A673 (cell line): ENCODE results near the gene ERN2. TPM values are rescaled to one million over a fixed set of nuclear protein-coding genes. Genes with fewer than 3 reads are reported as not detected.

ENCODE experiments used
- BruUV-seq: library from RNA; stranded (reverse); fragments of 400-500 nt; replicated peaks from 2 replicates; lab custom pipeline; 2021; lab: Mats Ljungman, UMichigan
- CTCF ChIA-PET: fragments of 300-600 bp; sonication (Branson Sonifier 250); formaldehyde crosslinking; loops from one replicate; lab custom pipeline; 2022; ENCODE audit warnings: antibody characterized with exemption; lab: Charles Lee
- POLR2A ChIA-PET: fragments of 300-600 bp; sonication (Branson Sonifier 250); formaldehyde crosslinking; loops from one replicate; lab custom pipeline; 2022; ENCODE audit warnings: antibody characterized with exemption; ENCODE audit not compliant: low non-redundant PET; lab: Charles Lee
- DNase-seq: peaks from one replicate; pipeline ENCODE4 v3.0.0-alpha.2; 2015; ENCODE audit warnings: low spot score
- H3K27ac ChIP-seq: fragments of 200-600 bp; sonication (generic); 2 replicates; pipeline ENCODE4 v1.5.1; 2016; ENCODE audit warnings: mixed run types, low read depth, mild to moderate bottlenecking, mixed read lengths, antibody characterized with exemption, low read length; ENCODE audit not compliant: poor library complexity, severe bottlenecking
- H3K27me3 ChIP-seq: fragments of 200-600 bp; sonication (generic); replicated peaks from 2 replicates; pipeline ENCODE4 v1.6.1; 2017; ENCODE audit warnings: mixed run types, low read depth, mild to moderate bottlenecking, mixed read lengths, antibody characterized with exemption, low read length; ENCODE audit not compliant: insufficient read depth, poor library complexity
- H3K36me3 ChIP-seq: fragments of 200-600 bp; sonication (generic); 2 replicates; pipeline ENCODE4 v1.6.1; 2016; ENCODE audit warnings: mixed run types, mild to moderate bottlenecking, mixed read lengths, antibody characterized with exemption, low read length; ENCODE audit not compliant: insufficient read depth, poor library complexity, severe bottlenecking
- H3K4me1 ChIP-seq: fragments of 200-600 bp; sonication (generic); 2 replicates; pipeline ENCODE4 v1.6.1; 2017; ENCODE audit warnings: mixed run types, mild to moderate bottlenecking, mixed read lengths, antibody characterized with exemption, low read length; ENCODE audit not compliant: insufficient read depth, poor library complexity, severe bottlenecking
- H3K4me3 ChIP-seq: fragments of 200-600 bp; sonication (generic); 2 replicates; pipeline ENCODE4 v1.5.1; 2016; ENCODE audit warnings: low read depth, mixed run types, mild to moderate bottlenecking, mixed read lengths, low read length; ENCODE audit not compliant: poor library complexity, severe bottlenecking
- H3K9me3 ChIP-seq: fragments of 200-600 bp; sonication (generic); 2 replicates; pipeline ENCODE4 v1.6.1; 2016; ENCODE audit warnings: mixed run types, low read depth, mild to moderate bottlenecking, mixed read lengths, antibody characterized with exemption, low read length; ENCODE audit not compliant: poor library complexity, severe bottlenecking
- CTCF ChIP-seq: fragments of 300-800, 200-600 bp; sonication (generic); conservative IDR thresholded peaks from 2 replicates; pipeline ENCODE4 v1.5.1; 2017; ENCODE audit warnings: low read depth, mild to moderate bottlenecking, antibody characterized with exemption, low read length, moderate library complexity, mixed read lengths
- EZH2 ChIP-seq: fragments of 200-600 bp; sonication (generic); IDR thresholded peaks from 2 replicates; pipeline ENCODE4 v1.6.1; 2017; ENCODE audit warnings: borderline replicate concordance, low read depth, mild to moderate bottlenecking, mixed read lengths, antibody characterized with exemption, low read length; ENCODE audit not compliant: poor library complexity, severe bottlenecking
- intact Hi-C: fragments of 100-400 bp; cut with micrococcal nuclease; formaldehyde crosslinking; loops from one replicate; pipeline ENCODE4 v1.10.0; 2022; ENCODE audit not compliant: unreplicated experiment
- total RNA-seq: library from RNA; stranded (reverse); gene quantifications from 2 replicates; pipeline ENCODE4 v1.2.3, GENCODE V29; 2021

The ERN2 gene
- total RNA-seq, 1 experiment from 2014 or later = not detected

GRCh38 chr16:23667355-23667659 lies 45.7 kb downstream of the ERN2 start:
- Histone ChIP-seq H3K9me3 (no peaks in the 10 kb centered on the region), H3K27me3 (no peaks in the 10 kb centered on the region), H3K4me1 (no peaks in the 10 kb centered on the region), H3K36me3 (peaks cover 74% of the 10 kb centered on the region), H3K27ac (no peak overlapping the region), H3K4me3 (no peak overlapping the region)
- ChIA-PET CTCF (no interaction called here), POLR2A (no interaction called here)
- intact Hi-C loops = no loop called here
- BruUV-seq = no TSS peak
- DNase-seq = no peak
- TF ChIP-seq EZH2 (no peak), CTCF (no peak)

GRCh38 chr16:23666571-23667354 lies 46.3 kb downstream of the ERN2 start:
- TF ChIP-seq CTCF (no peak), EZH2 (no peak)

GRCh38 chr16:23663918-23664317 lies 49.1 kb downstream of the ERN2 start:
- H3K9me3 ChIP-seq = no peaks in the 10 kb centered on the region
- no peaks in the 10 kb centered on the region for H3K27me3 ChIP-seq
- TF ChIP-seq CTCF (no peak), EZH2 (no peak)
- no peak overlapping the region for H3K27ac ChIP-seq
- intact Hi-C loops = no loop called here
- CTCF ChIA-PET = no interaction called here
- POLR2A ChIA-PET = no interaction called here
- no peaks in the 10 kb centered on the region for H3K4me1 ChIP-seq
- no TSS peak for BruUV-seq
- DNase-seq = no peak
- no peak overlapping the region for H3K4me3 ChIP-seq
- H3K36me3 ChIP-seq = peaks cover 90% of the 10 kb centered on the region

More at GRCh38 chr16:23666571-23667354, 46.3 kb downstream of the ERN2 start:
- ChIA-PET CTCF (no interaction called here), POLR2A (no interaction called here)
- DNase-seq = no peak
- BruUV-seq = no TSS peak
- H3K9me3 ChIP-seq = no peaks in the 10 kb centered on the region
- peaks cover 78% of the 10 kb centered on the region for H3K36me3 ChIP-seq
- no peak overlapping the region for H3K4me3 ChIP-seq
- H3K27ac ChIP-seq = no peak overlapping the region
- intact Hi-C loops = no loop called here
- no peaks in the 10 kb centered on the region for H3K27me3 ChIP-seq
- H3K4me1 ChIP-seq = no peaks in the 10 kb centered on the region
